Activated CD4-positive, alpha-beta T cell treated with anti-CD3 and anti-CD28 coated beads, Interleukin-2, amount 10 ng/mL, durations not matched to agents 7 days and 5 days (primary cell): ENCODE results near the gene NOXO1. TPM values are rescaled to one million over a fixed set of nuclear protein-coding genes. Genes with fewer than 3 reads are reported as not detected.
A peak's percentile ranks its signal among the peaks of the same experiment; 100 is the strongest.

Experiments
- CTCF ChIA-PET: fragments of 350-600 bp; sonication (Branson Sonifier 250); formaldehyde crosslinking; loops from one replicate; lab custom pipeline; 2021; ENCODE audit warnings: antibody characterized with exemption; lab: Charles Lee
- POLR2A ChIA-PET: fragments of 350-600 bp; sonication (Branson Sonifier 250); formaldehyde crosslinking; loops from one replicate; lab custom pipeline; 2021; ENCODE audit warnings: antibody characterized with exemption; lab: Charles Lee
- DNase-seq: peaks from one replicate; pipeline ENCODE4 v3.0.0-alpha.2; 2020
- H3K27ac Mint-ChIP-seq: one replicate; pipeline ENCODE4 v1.8.0; 2021; ENCODE audit warnings: mild to moderate bottlenecking, moderate library complexity, mixed read lengths
- H3K27me3 Mint-ChIP-seq: one replicate; pipeline ENCODE4 v1.8.0; 2021; ENCODE audit warnings: mixed read lengths
- H3K36me3 Mint-ChIP-seq: one replicate; pipeline ENCODE4 v1.8.0; 2021; ENCODE audit warnings: low read depth, mixed read lengths
- H3K4me1 Mint-ChIP-seq: one replicate; pipeline ENCODE4 v1.8.0; 2021; ENCODE audit warnings: mixed read lengths
- H3K4me3 Mint-ChIP-seq: one replicate; pipeline ENCODE4 v1.8.0; 2021; ENCODE audit warnings: mild to moderate bottlenecking, moderate library complexity, mixed read lengths
- H3K9me3 Mint-ChIP-seq: one replicate; pipeline ENCODE4 v1.8.0; 2021; ENCODE audit warnings: mixed read lengths
- total RNA-seq, 2 experiments: library from RNA; stranded (reverse); gene quantifications; one replicate each; pipeline ENCODE4 v1.2.3, GENCODE V29; 2021

Gene NOXO1
- total RNA-seq, 2 experiments from 2014 or later = 0.87 to 0.89 TPM

DNA sequence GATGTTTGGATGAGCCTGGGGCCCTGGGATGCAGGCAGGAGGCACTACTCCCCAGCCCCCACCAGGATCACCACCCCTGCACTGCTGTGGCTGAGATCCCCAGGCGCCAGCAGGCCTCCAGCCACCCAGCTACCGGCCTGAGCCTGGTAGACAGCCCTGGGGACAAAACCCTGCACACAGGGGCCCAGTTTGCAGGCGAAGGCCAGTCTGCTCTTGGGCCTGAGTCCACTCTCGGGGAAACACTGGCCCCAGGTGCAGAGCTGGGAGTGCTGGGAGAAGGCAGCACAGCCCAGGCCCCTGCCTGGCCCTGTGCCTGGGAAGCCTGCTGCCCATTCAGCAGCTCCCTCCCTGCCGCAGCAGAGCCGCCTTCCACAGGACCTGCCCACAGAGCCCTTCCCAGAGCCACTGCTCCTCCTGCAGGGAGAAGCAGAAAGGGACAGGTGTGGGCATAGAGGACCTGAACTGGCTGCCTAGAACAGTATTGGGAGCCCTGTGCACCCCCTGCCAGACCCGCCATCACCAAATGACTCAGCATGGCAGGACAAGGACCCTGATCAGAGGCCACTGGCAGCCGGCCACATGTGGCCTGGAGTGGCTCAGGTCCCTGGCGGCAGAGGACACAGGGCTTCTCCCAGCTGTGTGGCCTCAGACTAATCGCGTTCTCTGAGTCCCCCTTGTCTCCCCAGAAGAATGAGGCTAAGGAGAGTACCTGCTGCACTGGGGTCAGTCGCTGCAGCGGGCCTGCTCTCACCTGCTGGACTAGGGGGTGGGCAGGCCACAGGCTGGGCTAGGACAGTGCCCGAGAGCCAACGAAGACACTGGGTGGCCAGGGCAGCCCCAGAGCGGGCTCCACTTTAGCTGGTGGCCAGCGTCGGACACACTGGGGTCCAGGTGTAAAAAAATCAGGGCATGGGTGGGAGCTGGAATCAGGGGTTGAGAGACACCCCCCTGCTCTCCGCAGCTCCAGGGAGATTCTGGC, 48.9 kb downstream of the NOXO1 start:
- POLR2A ChIA-PET = no interaction called here
- H3K36me3 Mint-ChIP-seq = peaks cover 4% of the 10 kb centered on the region
- CTCF ChIA-PET = interaction anchor here (0.5 to 0.8 kb wide), 3 partner anchors 9 to 1309 kb away, joined by 3 read pairs; no protein-coding TSS in a partner anchor
- H3K4me3 Mint-ChIP-seq = no peak overlapping the region
- H3K27ac Mint-ChIP-seq = no peak overlapping the region
- peaks cover 4% of the 10 kb centered on the region for H3K4me1 Mint-ChIP-seq
- H3K27me3 Mint-ChIP-seq = no peaks in the 10 kb centered on the region
- H3K9me3 Mint-ChIP-seq = no peaks in the 10 kb centered on the region
- no peak for DNase-seq

GRCh38 chr16:1930338-1930720, 50.9 kb downstream of the NOXO1 start:
- Mint-ChIP-seq H3K36me3 (no peaks in the 10 kb centered on the region), H3K27ac (no peak overlapping the region), H3K4me3 (no peak overlapping the region), H3K9me3 (no peaks in the 10 kb centered on the region), H3K27me3 (no peaks in the 10 kb centered on the region), H3K4me1 (peaks cover 4% of the 10 kb centered on the region)
- ChIA-PET POLR2A (no interaction called here), CTCF (interaction anchor here (0.6 to 1.7 kb wide), 4 partner anchors 10 to 523 kb away, joined by 3 to 5 read pairs (median 3); no protein-coding TSS in a partner anchor)
- DNase-seq = no peak

- H3K27ac Mint-ChIP-seq = no peak overlapping the region
- peaks cover 1% of the 10 kb centered on the region for H3K27me3 Mint-ChIP-seq
- ChIA-PET CTCF (interaction anchor here (0.6 to 2.2 kb wide), 9 partner anchors 9 to 368 kb away, joined by 3 to 7 read pairs (median 3); partner anchors contain the start of gene TRAF7), POLR2A (no interaction called here)
- peak overlapping the region; percentile 47 for H3K4me3 Mint-ChIP-seq
- peak; percentile 89 for DNase-seq
- no peaks in the 10 kb centered on the region for H3K9me3 Mint-ChIP-seq
- H3K36me3 Mint-ChIP-seq = no peaks in the 10 kb centered on the region
- H3K4me1 Mint-ChIP-seq = peaks cover 4% of the 10 kb centered on the region
Measured at GRCh38 chr16:1929578-1930337, 51.5 kb downstream of the NOXO1 start.

- Mint-ChIP-seq H3K27me3 (peaks cover 7% of the 10 kb centered on the region), H3K9me3 (no peaks in the 10 kb centered on the region), H3K36me3 (no peaks in the 10 kb centered on the region), H3K27ac (peak overlapping the region; percentile 33), H3K4me1 (peaks cover 4% of the 10 kb centered on the region), H3K4me3 (peak overlapping the region; percentile 61)
- POLR2A ChIA-PET = no interaction called here
- CTCF ChIA-PET = interaction anchor here (0.6 to 2.2 kb wide), 10 partner anchors 9 to 369 kb away, joined by 3 to 7 read pairs (median 3); partner anchors contain the start of gene TRAF7
- DNase-seq = no peak
Measured at GRCh38 chr16:1929105-1929504, 52.2 kb downstream of the NOXO1 start.

Other genes with a start within 250 kb of the NOXO1 start
- 10 to 100 TPM; 31.3 to 47.4 TPM for gene NME3, start 209.9 kb downstream of the NOXO1 start, total RNA-seq
- 10 to 100 TPM; 28.7 to 33.4 TPM for gene EME2, start 208.7 kb downstream of the NOXO1 start, total RNA-seq
- gene MRPS34, start 208.3 kb downstream of the NOXO1 start, total RNA-seq = 100 to 1,000 TPM in 1 of 2 experiments, 10 to 100 TPM in 1; 93.6 to 105 TPM
- gene SPSB3, start 198.9 kb downstream of the NOXO1 start, total RNA-seq = 10 to 100 TPM; 38.0 to 42.9 TPM
- gene NUBP2, start 198.5 kb downstream of the NOXO1 start, total RNA-seq = 10 to 100 TPM; 40.2 to 53.8 TPM
- under 1 TPM in 1 of 2 experiments, not detected in 1; 0.15 TPM for gene IGFALS, start 187.8 kb downstream of the NOXO1 start, total RNA-seq
- gene HAGH, start 154.6 kb downstream of the NOXO1 start, total RNA-seq = 10 to 100 TPM; 34.9 to 45.6 TPM
- gene FAHD1, start 154.3 kb downstream of the NOXO1 start, total RNA-seq = 10 to 100 TPM; 11.3 to 12.9 TPM
- gene MEIOB, start 109.3 kb downstream of the NOXO1 start, total RNA-seq = not detected
- not detected for gene HS3ST6, start 63.1 kb downstream of the NOXO1 start, total RNA-seq
- gene MSRB1, start 38.3 kb downstream of the NOXO1 start, total RNA-seq = 10 to 100 TPM; 12.8 to 13.6 TPM
- gene RPL3L, start 26.8 kb downstream of the NOXO1 start, total RNA-seq = not detected
- gene NDUFB10, start 21.9 kb downstream of the NOXO1 start, total RNA-seq = 100 to 1,000 TPM; 103 to 125 TPM
- 1,000 to 10,000 TPM; 2,564 to 2,882 TPM for gene RPS2, start 16.6 kb downstream of the NOXO1 start, total RNA-seq
- not detected for gene RNF151, start 14.6 kb downstream of the NOXO1 start, total RNA-seq
- gene TBL3, start 9.4 kb downstream of the NOXO1 start, total RNA-seq = 10 to 100 TPM; 26.1 to 27.0 TPM
- 10 to 100 TPM; 23.8 to 25.2 TPM for gene GFER, start 2.7 kb upstream of the NOXO1 start, total RNA-seq
- 1 to 10 TPM; 1.3 to 1.9 TPM for gene SYNGR3, start 8.5 kb upstream of the NOXO1 start, total RNA-seq
- 10 to 100 TPM; 56.3 to 56.5 TPM for gene ZNF598, start 28.4 kb upstream of the NOXO1 start, total RNA-seq
- gene NPW, start 38.3 kb upstream of the NOXO1 start, total RNA-seq = under 1 TPM; 0.42 to 0.69 TPM
- gene NHERF2, start 45.4 kb upstream of the NOXO1 start, total RNA-seq = 1 to 10 TPM; 1.1 to 1.4 TPM
- 10 to 100 TPM; 23.8 to 34.4 TPM for gene NTHL1, start 66.4 kb upstream of the NOXO1 start, total RNA-seq
- gene TSC2, start 66.5 kb upstream of the NOXO1 start, total RNA-seq = 100 to 1,000 TPM; 112 to 115 TPM
- gene PKD1, start 154.4 kb upstream of the NOXO1 start, total RNA-seq = 10 to 100 TPM; 72.9 to 77.2 TPM
- under 1 TPM; 0.20 to 0.42 TPM for gene RAB26, start 167.2 kb upstream of the NOXO1 start, total RNA-seq
- 10 to 100 TPM; 55.6 to 59.7 TPM for gene TRAF7, start 174.3 kb upstream of the NOXO1 start, total RNA-seq
- gene CASKIN1, start 215.1 kb upstream of the NOXO1 start, total RNA-seq = under 1 TPM; 0.07 to 0.19 TPM
- 10 to 100 TPM; 35.9 to 36.4 TPM for gene MLST8, start 224.0 kb upstream of the NOXO1 start, total RNA-seq
- 10 to 100 TPM; 13.9 to 17.4 TPM for gene BRICD5, start 229.4 kb upstream of the NOXO1 start, total RNA-seq
- gene PGP, start 233.4 kb upstream of the NOXO1 start, total RNA-seq = 10 to 100 TPM; 19.4 to 22.9 TPM
- gene E4F1, start 242.1 kb upstream of the NOXO1 start, total RNA-seq = 10 to 100 TPM; 28.8 to 32.6 TPM